Activated T-helper 9 cell treated with anti-CD3 and anti-CD28 coated beads, Interleukin-2, amount 50 U/mL, for 16 hours (primary cell): ENCODE results near the gene FSD2.
"Not testable (repeated sequence)": the region's sequence is repeated elsewhere in the genome, so short reads cannot be mapped to it uniquely, and the experiment has no call there.

ENCODE experiments used
- DNase-seq: peaks from one replicate; pipeline ENCODE4 v3.0.0-alpha.2; 2020; ENCODE audit warnings: low read depth

The FSD2 gene

DNA sequence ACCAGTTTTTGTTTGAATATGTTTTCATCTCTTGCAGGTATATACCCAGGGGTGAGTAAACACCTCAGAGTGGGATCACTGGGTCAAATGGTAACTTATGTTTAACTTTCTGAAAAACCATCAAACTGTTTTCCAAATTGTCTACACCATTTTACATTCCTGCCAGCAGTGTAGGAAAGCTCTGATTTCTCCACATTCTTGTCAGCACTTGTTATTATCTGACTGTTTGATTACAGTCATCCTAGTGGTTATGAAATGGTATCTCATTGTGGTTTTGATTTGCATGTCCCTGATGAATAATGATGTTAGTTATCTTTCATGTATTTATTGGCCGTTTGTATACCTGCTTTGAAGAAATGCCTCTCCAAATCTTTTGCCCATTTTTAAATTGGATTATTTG, 13.8 kb downstream of the FSD2 start:
- no peak for DNase-seq

GRCh38 chr15:82790321-82790720, 15.5 kb downstream of the FSD2 start:
- DNase-seq = no peak

- DNase-seq = no peak
Observed at GRCh38 chr15:82789491-82789890, 16.4 kb downstream of the FSD2 start.

DNA sequence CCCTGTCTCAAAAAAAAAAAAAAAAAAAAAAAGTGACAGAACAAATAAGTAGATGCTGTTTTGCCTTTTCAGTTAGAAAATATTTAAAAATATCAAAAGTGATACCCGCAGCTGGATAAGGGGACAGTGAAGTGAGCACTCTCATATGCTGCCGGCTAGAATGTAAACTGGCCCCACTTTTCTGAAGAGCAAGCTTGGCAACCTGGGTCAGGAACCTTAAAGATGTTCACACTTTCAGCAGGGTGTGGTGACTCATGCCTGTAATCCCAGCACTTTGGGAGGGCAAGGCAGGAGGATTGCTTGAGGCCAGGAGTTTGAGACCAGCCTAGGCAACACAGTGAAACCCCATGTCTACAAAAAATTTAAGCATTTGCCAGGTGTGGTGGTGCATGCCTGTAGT, 17.4 kb downstream of the FSD2 start:
- no peak for DNase-seq

GRCh38 chr15:82781349-82781748, 24.5 kb downstream of the FSD2 start:
- no peak for DNase-seq

- no peak for DNase-seq
Observed at GRCh38 chr15:82778755-82779154, 27.1 kb downstream of the FSD2 start.

DNA sequence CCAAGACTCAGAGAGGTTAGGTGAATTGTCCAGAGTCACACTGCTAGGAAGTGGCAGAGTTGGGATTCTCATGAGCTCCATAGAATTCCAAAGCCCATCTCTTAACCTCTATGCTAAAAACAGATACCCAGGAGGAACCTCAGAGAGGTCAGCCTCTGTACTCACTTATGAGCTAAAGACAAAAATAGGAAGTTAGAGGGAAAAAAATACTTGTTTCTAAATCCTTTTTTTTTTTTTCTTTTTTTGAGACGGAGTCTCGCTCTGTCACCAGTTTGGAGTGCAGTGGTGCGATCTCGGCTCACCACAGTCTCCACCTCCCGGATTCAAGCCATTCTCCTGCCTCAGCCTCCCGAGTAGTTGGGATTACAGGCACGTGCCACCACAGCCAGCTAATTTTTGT, 31.4 kb downstream of the FSD2 start:
- DNase-seq = no peak

- DNase-seq = no peak
Observed at GRCh38 chr15:82771789-82772607, 33.9 kb downstream of the FSD2 start.

- DNase-seq = no peak
Observed at GRCh38 chr15:82768414-82769054, 37.3 kb downstream of the FSD2 start.

DNA sequence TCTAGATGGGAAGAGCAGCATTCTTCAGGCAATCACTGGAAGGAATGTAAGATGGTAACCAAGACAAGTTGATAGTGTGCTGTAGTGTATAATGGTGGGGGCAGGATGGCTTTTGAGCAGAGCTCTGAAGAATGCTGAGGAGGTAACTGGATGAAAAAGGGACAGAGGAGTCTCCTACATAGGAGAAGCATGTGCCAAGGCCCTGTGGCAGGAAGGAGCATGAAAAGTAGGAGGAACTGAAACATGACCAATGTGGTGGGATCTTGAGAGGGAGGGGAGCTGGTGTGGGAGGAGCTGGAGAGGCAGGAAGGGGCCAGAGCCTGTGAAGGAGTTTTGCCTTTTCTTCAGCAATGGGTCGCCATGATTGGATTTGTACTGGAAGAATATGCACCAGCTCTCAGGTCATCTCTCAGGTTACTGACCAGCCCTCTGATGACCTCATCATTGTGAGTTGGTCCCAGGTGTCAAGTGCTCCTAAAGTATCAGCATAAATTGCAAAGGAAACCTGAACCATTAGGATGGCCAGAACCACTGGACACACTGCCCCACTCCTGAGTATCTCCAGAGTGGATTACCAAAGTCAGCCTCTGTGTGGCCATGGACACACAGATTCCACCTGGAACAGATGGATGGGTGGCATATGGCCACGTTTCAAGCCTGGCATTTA, 38.6 kb downstream of the FSD2 start:
- DNase-seq = no peak

- not testable (repeated sequence) for DNase-seq
Observed at GRCh38 chr15:82766201-82766600, 39.7 kb downstream of the FSD2 start.

- no peak for DNase-seq
Observed at GRCh38 chr15:82764740-82765139, 41.1 kb downstream of the FSD2 start.

- DNase-seq = no peak
Observed at GRCh38 chr15:82764117-82764490, 41.8 kb downstream of the FSD2 start.

DNA sequence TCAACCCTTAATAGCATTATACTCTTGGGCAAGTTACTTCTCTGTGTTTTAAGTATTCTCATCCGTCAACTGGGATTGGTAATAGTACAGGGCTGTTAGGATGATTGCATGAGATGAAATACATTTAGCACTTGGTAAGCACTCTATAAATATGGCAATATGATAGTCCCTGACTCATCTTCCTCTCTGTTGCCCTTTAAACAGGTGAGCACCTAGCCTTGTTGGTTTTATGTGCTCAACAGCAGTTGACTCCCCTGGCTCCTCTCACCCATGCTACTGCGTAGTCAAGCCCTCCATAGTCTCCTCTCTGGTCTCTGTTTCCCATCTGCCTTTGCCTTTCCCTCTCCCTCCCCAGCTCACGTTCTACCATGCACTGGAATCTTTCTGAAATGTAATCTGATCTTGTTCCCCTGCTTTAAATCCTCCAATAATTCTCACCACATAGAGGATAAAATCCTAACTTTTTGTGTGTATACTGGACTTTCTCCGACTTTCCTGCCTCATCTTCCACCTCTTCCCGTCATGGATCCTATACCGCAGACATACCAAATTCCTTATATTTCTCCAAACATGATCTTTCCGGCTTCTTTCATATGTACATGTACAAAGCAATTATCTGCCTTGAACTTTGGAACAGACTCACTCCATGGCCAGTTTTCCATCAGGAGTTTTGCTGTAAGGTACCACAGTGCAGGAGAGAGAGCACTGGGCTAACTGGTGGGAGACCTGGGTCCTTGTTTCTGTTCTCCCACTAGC, 42.3 kb downstream of the FSD2 start:
- DNase-seq = no peak

DNA sequence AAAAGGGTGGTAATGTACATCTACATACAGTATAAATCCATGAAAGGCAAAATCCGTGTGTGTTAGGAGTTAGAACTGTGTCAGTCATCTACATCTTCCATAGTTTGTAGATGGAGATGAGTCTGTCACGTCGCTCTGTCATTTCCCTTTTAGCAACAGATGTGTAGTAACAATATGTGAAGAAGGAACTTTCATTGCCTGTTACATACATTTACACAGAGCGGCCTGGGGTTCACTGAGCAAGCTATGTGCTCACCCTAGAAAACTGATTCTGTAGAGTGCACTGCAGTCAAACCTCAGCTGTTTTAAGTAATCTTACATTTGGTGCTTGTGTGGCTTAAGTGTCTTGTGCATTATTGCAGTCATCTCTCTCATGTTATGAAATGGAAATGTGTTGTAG, 54.6 kb downstream of the FSD2 start:
- no peak for DNase-seq

GRCh38 chr15:82750831-82751180, 55.1 kb downstream of the FSD2 start:
- no peak for DNase-seq

- peak; percentile 76 for DNase-seq
Observed at GRCh38 chr15:82749951-82750830, 55.7 kb downstream of the FSD2 start.

DNA sequence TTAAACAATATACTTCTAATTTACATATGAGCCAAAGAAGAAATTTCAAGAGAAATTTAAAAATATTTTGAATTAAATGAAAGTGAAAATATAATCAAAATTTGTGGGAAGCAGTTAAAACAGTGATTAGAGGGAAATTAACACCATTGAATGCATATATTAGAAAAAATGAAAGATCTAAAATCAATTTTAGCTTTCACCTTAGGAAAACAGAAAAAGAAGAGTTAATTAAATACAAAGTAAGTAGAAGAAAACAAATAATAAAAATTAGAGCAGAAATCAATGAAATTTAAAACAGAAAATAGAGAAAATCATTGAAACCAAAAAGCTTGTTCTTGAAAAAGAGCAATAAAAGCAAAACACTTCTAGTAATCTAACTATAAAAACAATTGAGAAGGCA, 57.6 kb downstream of the FSD2 start:
- no peak for DNase-seq

DNA sequence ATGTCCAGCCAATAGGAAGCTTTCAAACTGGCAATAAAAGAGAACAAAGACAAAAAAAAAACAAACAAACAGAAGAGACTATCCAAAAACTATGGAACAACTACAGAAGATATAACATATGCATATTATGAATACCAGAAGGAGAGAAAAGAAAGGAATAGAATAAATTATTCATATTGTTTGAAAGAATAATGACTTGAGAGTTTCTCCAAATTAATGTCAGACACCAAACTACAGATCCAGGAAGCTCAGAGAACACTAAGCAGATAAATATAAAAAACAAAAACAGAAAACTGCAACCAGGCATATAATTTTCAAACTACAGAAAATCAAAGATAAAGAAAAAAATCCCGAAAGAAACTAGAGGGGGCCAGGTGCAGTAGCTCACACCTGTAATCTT, 62.1 kb downstream of the FSD2 start:
- DNase-seq = no peak

GRCh38 chr15:82742134-82742533, 63.7 kb downstream of the FSD2 start:
- DNase-seq = no peak

- DNase-seq = no peak
Observed at GRCh38 chr15:82739086-82739485, 66.8 kb downstream of the FSD2 start.

GRCh38 chr15:82737975-82738374, 67.9 kb downstream of the FSD2 start:
- DNase-seq = no peak
